Kidney tubule cell (primary cell): ENCODE data around the gene MTM1.

Experiments
- DNase-seq: peaks from one replicate; pipeline ENCODE4 v3.0.0-alpha.2; 2018; ENCODE audit warnings: low spot score

MTM1 gene

DNA sequence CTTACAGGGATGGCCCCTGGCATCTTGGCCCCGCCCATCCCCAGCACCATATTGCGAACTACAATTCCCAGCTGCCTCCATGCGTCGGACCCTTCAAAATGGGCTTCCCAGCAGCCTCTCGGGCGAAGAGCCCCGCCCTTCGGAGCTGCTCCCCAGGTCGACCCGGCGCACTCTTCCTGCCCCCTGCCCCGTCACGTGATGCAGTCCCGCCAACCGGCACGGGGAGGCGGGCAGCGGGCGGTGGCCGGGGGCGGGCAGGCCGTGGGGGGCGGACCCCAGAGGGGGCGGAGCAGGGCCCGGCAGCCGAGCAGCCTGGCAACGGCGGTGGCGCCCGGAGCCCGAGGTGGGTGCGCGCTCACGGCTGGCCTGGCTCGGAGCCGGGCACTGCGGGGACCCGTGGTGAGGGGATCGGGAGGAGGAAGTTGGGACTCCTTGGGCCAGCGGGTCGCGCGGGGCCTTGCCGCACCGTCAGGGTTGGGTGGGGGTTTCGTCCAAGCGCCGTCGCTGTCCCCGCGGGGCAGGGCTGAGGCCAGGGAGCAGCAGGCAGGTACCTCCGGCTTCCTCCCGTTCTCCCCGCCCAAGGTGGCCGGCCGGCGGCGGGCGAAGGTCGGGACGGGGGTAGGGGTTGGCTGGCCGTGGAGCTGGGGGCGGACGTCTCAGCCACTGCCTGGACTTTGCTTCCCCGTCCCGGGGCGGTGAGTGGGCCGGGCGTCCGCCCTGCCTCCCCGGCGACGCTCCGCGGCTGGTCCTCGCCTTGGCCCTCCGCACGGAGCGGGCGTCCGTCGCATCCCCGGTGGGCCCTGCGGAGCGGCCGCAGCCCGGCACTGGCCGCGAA lies at the start of gene MTM1:
MTM1 (plus strand) TSS at position 302 of the 835 bp plus-strand sequence. CDS start 23,994 bp downstream, outside the sequence.
- peak; percentile 96 for DNase-seq

DNA sequence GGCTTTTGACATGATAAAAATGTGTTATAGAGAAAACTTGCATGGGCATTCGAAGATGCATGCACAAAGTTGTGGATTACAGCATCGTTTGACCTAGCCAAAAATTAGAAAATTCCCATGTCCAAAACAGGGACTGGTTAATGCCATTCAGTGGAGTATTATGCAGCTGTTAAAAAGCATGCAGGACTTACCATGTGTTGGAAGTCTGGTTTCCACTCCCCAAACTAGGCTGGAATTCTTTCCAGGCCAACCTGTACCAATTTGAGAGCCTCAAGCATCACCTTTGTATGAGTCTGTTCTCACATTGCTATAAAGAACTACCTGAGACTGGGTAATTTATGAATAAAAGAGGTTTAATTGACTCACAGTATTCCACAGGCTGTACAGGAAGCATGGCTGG lies 45.9 kb upstream of the MTM1 start:
- no peak for DNase-seq

DNA sequence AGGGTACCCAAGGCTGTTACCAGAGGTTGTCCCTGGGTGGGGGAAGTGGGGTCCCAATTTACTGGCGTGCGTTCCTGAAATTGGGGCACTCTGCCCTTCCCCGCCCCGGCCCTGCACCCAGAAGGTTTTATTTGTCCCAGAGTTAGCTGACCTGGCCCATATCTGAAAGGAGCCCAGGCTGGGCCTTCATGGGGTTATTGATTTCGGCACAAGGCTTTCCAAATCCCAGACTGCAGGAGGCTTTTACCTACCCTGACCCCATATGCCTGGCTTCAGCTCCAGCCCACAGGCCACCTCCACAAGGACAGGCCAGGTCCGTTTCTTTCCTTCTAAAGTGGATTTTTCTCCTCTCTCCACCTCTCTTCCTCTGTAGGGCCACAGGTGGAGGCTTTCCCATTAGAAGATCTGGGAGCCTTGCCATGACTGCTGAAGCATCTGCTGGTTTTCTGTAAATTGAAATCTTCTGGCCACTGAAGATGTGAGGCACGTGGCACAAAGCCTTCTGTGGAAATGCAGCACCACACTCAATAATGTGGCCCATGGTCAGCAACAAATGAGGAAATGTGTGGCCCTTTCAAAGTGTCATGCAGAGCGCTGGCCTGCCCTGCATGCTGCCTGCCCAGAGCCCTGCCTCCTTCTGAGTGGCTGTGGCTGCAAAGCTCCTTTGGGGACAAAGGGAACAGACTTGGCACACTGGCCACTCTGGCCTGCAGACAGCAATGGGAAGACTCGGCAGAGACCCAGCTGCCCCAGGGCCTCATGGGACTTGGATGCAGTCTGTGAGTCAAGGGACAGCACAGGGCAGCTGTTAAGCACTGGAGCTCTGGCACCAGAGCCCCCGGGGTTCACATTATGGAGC lies 43.1 kb upstream of the MTM1 start:
- DNase-seq = no peak

DNA sequence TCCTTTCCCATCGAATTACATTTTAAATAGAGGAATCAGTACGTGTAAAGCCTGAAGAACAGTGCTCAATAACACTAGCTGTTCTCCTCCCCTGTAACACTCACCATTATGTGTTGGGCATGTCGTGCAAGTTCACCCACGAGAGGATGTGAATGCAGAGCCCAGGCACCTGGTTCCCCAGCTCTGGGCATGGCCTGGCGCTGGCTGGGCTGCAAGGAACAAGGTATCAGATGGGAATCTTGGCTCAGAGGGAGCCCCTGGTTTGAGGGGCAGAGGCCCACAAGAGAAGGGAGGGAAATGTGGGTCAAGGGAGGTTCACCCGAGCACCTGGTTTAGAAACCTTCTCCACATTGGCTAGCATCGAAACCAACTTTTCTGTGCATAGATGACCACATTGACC lies 41.7 kb upstream of the MTM1 start:
- DNase-seq = no peak

DNA sequence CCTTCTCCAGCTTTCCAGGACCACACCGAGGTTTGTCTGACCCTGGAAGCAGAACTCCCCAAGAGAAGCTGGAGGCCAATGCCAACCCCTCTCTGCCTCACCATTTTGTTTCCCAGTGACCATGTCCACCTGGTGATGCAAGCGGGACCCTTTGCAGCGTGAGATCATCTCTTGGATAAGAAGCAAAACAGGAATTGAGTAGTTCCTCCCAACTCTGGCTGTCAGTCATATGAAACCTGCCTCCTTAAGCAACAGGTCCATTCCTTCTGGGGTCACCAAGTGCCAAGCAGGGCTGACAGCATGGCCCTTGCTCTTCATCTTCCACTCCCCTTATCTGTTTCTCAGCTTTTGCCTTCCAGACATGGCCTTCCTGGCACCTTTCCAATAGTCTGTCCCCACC lies 41.3 kb upstream of the MTM1 start:
- DNase-seq = no peak

DNA sequence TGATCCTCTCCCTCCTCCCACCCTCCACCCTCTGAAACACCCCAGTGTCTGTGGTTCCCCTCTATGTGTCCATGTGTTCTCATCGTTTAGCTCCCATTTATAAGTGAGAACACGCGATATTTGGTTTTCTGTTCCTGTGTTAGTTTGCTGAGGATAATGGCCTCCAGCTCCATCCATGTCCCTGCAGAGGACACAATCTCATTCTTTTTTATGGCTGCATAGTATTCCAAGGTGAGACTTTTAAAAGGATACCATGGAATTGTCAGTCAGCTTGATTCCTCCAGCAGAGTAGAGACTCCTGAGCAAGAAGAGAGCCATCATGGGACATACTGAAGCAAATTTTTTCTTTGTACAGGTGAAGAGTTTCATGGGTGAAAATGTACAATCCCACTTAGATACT lies 38.8 kb upstream of the MTM1 start:
- no peak for DNase-seq

DNA sequence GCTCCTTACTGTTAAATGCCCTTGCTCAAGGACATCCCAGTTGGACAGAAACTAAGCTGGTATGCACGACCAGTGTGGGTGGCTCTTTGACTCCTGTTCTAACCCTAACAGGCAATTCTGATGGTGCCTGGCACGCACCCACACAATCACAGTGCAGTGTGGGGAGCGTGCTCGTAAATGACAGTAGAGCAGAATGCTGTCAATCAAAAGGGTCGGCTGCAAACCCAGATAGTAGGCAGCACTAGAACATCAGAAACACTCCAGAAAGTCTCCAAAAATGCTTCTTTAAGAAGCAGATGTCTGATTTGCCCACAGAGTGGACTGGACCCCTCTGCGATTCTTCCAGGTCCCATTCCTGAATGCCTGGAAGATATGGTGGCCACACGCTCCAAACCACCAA lies 37.6 kb upstream of the MTM1 start:
- DNase-seq = no peak

DNA sequence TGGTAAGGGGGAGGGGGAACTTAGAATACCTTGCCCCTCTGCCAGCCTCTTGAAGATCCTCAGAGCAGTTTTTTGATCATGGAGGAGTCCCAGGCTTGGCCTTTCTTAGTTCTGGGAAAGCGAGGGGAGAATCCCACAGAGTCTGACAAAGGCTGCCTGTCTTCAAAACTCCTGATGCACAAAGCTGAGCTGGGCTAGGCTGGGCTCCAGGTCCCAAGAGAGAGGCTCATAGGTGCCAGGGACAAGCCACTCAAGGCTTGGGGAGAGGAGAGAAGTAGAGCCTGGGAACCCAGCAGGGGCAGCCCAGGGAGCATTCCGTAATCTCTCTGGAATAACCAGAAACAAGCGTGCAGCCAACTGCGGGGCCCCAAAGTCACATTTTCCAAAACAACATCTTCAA lies 37.0 kb upstream of the MTM1 start:
- DNase-seq = no peak

DNA sequence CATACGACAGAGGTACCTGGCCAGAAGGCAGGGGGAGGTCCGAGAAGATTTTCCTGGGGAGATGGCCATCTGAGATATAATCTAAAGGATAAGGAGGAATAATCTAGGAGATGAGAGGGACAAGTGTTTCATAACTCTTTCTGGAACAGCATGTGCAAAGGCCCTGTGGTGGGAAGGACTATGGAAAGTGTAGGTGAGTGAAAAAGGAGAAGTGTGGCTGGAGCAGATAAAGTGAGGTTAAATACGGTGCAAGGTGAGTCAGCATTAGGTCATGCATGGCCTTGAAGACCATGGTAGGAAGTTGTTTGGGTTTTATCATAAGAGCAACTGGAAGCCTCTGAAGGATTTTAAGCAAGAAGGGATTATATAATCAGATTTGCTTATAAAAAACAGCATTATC lies 34.6 kb upstream of the MTM1 start:
- peak; percentile 11 for DNase-seq

DNA sequence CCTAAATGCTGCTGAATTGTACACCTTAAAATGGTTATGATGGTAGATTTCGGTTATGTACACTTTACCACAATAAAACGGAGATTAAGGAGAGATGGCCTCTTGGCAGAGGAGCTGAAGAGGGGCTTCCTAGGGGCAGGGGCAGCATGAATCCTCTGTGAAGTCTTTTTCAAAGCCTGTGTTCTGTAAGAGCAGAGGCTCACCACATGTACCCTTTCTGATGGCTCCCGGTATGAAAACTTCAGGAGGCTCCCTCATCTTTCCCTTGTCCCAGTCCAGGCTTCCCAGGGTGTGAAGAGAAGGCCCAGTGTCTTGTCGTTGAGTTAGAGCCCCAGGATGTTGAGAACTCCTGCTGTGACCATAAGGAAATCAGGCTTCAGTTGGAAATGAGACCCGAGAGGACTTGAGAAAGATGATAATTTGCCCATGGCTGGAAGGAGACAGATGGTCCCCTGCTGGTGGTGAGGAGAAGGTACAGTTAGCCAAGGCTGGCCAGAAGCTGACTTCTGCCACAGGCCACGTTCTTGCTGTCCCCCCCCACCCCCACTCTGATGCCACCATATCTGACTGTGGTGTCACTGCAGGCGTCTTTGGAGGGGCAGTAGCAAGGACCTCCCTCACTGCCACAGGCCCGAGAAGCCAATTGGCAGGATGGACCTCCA lies 31.8 kb upstream of the MTM1 start:
- DNase-seq = no peak

DNA sequence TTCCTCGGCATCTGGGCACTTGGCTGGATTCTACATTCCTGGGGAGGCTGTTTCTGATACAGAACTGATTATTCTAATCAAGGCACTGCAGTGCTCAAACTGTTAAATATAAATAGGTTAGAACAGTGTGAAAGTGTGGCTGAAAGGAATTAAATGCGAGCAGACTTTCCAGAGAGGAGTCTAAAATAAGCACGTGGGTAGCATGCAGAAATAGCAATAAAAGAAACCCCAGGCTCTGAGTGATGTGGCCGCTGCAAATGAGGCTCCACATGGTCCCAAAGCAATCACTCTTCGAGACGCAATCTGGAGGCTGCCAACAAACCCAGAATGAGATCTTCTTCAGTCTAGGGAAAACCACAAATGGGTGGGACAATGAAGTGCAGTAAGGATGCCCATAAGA lies 30.6 kb upstream of the MTM1 start:
- no peak for DNase-seq

DNA sequence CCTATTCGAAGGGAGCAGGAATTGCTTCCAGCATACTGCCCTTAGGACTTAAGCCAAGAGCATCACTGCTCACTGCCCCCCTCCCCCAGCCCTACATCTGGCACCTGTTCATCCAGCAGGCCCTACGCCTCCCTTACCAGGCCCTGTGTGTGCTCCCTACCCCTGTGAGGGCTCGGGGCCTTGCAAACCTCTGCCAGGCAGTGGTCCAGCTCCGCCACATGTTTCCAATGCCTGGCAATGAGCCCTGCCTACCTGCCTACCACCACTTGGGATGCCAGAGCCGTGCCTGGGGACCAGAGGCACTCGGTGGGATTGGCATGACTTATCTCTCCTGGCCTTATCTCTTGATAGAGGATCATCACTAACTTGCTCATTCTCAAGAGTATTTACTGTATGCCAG lies 27.5 kb upstream of the MTM1 start:
- no peak for DNase-seq

DNA sequence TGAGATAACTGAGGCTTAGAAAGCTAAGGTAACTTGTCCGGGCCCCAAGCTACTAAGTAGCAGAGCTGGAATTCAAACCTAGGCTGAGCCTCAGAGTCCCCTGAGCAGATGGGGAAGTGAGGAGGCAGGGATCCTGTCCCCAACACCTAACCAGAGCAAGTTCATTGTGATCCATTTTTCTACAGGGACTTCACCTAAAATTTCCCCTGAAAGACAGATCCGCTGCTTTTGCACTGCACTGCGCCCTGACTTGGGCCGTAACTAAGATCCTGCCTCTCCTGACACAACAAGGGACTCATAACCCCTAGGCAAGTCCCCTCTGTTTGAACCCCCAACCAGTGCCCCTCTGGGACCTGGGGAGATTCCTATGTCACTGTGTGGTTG lies 25.6 kb upstream of the MTM1 start:
- DNase-seq = no peak

DNA sequence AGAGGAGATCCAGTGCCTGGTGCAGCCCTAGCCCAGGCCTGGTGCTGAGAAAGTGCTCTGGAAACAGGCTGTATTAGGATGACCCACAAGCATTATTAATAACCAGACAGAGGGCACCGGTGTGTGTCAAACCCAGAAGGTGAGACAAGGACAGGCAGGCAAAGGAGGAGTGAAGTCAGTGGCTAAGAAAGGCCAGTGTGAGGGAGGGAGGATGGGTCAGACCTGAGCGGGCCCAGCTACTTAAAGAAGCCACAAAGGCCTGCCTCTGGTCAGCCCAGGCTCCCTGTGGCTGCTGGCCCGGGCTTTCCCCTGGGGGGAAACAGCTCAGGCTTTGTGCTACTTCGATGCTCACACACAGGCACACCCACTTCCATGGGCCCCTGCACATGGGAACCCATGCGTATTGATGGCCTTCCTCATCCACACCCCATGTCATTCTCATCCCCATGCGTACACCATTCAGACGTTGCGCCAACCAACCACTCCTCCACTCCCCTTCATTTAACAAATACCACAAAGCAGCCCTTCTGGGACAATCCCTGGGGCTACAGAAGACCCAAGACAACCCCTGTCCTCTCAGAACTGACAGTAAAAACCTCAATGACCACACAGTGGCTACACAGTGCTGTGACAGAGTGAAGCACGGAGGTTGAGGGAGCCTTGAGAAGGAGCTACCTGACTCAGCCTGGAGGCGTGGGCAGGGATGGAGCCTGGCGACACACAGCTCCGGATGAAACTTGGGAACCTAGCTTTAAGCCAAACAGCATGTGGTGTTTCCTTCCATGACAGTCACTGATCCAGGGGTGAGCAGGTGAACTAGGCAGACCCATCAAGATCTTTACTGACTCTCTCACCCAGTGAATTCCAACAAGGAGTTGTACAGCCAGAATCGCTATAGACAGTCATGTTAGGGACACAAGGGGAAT lies 24.9 kb upstream of the MTM1 start:
- DNase-seq = peak; percentile 73

DNA sequence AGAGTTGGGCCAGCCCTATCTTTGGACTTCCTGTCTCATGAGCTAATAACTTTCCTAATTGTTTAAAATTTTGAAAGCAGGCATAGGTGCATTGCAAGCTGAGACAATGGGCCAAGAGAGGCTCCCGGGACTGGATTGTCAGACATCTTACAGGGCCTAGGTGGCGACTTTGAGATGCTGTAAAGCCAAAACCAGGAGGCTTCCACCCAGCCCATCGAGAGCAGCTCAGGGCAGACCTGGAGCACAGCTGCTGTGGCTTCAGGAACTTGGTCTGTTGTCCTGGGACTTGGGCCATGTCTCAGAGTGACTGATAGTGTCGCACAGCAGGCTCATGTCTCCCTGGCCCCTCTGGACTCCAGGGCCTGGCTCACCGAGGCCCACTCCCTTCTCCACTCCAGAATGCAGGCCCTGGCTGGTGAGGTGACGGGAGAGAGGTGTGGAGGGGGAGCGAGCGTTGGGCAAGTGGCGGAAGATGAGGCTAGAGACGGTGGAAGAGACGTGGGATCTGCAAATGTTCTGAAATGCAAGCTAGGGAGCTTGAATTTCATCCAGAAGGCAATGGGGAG lies 24.1 kb upstream of the MTM1 start:
- no peak for DNase-seq

DNA sequence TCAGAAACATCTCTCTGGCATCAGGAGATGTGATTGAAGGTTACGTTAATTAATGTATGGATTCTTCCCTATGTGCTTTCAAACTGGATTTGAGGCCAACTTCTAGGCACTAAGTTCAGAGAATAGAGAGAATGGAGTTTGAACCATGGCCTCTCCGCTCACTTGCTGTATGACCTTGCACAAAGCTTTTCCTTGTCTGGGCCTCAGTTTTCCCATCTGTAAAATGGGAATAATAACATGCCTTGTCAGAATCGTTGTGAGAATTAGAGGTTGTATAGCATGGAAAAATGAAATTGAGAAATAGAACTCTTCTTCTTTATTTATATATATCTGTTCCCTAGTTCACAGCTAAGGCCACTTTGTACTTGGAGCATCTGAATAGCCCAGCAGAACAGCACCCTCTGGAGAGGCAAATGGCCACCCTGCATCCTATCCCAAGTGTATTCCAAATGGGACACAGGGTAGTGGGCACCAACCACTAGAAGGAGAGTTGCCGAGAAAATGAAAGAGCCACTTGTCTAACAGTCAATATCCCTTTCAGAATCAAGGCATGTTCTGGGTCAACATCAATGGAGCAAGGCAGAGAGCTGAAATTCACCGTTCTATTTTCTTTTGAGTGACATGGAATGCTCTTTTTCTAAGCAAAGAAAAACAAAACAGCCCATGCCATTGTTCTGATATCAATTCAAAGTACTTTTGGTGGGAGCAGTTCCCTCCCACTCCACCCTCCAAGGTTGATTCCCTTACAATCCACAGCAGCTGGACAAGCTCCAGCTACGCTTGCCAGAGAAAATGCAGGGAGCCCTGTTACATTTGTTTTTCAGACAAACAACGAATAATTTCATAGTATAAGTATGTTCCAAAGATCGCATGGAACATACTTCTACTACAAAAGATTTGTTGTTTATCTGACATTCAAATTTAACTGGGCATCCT lies 23.3 kb upstream of the MTM1 start:
- DNase-seq = no peak

DNA sequence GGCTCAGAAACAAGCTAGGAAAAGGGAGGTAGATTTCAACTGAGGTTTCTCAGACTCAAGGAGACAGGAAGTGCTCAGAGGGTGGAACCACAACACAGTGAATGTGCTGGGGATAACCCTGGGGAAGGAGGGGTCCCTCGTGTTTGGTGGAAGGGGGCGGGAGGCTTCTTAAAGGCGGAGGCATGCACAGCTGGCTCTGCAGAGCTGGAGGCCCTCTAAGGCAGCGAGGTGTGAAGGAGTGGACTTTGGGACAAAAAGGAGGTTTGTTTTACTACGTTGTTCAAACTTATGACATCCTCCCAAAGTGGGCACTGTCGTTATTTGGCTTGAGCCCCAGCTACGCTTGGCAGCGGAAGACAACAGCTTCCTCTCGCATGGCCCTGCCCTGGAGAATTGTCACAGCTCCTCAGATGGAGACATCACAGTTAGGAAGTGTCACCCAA lies 21.7 kb upstream of the MTM1 start:
- no peak for DNase-seq

DNA sequence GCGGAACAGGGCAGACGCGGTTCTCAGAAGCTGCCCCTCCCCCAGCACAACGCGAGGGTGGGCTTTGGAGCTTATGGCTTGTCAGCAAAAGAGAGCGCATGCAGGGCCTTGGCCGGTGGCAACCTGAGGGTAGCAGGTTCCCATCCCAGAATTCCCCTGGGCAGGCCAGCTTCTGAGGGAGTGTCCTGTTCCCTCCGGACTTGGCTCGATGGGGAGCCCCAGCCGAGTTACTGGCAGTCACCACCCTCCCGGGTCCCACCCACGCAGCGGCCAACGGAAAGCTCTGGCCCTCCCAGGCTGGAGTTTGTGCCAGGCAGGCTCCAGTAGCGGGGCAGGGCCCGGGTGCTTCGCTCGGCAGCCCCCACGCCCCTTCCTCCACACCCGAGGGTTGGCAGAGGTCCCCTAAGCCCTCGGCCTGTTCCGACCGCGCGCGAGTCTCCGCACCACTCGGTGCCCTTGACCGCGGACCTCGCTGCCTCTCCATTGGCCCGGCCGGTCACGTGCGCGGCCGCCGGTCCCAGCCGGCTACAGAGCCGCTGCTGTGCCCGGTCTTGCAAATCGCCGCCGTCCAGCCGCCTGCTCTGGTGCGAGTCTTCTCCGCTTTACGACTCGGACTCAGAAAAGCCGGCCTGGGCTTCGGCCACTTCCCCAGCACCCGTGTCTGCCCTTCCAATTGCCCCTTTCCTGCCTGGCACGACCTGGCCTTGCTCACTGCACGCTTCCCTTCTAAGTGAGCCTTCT lies 20.9 kb upstream of the MTM1 start:
- peak; percentile 62 for DNase-seq

DNA sequence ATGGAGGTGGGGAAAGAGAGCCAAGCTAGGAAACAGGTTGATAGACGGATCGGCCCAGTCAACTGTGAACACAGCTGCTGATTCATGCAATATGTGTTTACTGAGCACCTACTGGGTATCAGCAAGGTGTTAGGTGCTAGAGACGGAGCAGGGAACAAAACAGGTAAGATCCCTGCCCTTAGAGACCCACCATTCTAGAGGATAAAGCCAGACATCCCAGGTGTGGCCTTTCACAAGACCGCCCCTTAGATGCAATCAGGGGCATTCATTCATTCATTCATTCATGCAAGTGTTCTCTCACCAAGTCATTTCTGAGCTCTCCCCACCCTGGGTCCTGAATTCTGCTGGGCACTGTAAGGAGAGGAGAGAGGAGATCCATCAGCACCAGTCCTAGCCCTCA lies 20.2 kb upstream of the MTM1 start:
- peak; percentile 59 for DNase-seq
